ENCODE results near the gene PIP4K2C. TPM values are rescaled to one million over a fixed set of nuclear protein-coding genes. Genes with fewer than 3 reads are reported as not detected.
"Not testable (repeated sequence)": the region's sequence is repeated elsewhere in the genome, so short reads cannot be mapped to it uniquely, and the experiment has no call there.

The PIP4K2C gene
- total RNA-seq, 1 donor from 2014 or later: 31.0 TPM

- peaks cover 30% of the 10 kb centered on the region for H3K27me3 ChIP-seq
- no peak for TF ChIP-seq CTCF (IDR thresholded peaks at IDR 0.05)
- H3K4me1 ChIP-seq: peaks cover 6% of the 10 kb centered on the region
- DNase-seq (no peak), ATAC-seq (no peak)
- H3K27ac ChIP-seq: no peak overlapping the region
- intact Hi-C loops (cut with DNase I): no loop called here
- H3K36me3 ChIP-seq: no peaks in the 10 kb centered on the region
- no peak overlapping the region for H3K4me3 ChIP-seq
- H3K9me3 ChIP-seq: no peaks in the 10 kb centered on the region
Measured at GRCh38 chr12:57614178-57614947, 23.4 kb downstream of the PIP4K2C start.

- TF ChIP-seq CTCF (IDR thresholded peaks at IDR 0.05): no peak
- intact Hi-C loops (cut with DNase I): no loop called here
- Histone ChIP-seq H3K27me3 (peaks cover 37% of the 10 kb centered on the region), H3K9me3 (no peaks in the 10 kb centered on the region), H3K36me3 (no peaks in the 10 kb centered on the region), H3K4me3 (no peak overlapping the region), H3K4me1 (peaks cover 9% of the 10 kb centered on the region), H3K27ac (no peak overlapping the region)
- ATAC-seq (no peak), DNase-seq (no peak)
Measured at GRCh38 chr12:57614948-57615500, 24.0 kb downstream of the PIP4K2C start.

- Histone ChIP-seq H3K4me1 (peaks cover 9% of the 10 kb centered on the region), H3K4me3 (no peak overlapping the region)
- DNase-seq: no peak
Measured at GRCh38 chr12:57615637-57616036, 24.6 kb downstream of the PIP4K2C start.

GRCh38 chr12:57616383-57617101 is 25.6 kb downstream of the PIP4K2C start:
- intact Hi-C loops (cut with DNase I): no loop called here
- no peak overlapping the region for H3K27ac ChIP-seq
- H3K4me1 ChIP-seq: peaks cover 13% of the 10 kb centered on the region
- H3K36me3 ChIP-seq: no peaks in the 10 kb centered on the region
- no peaks in the 10 kb centered on the region for H3K9me3 ChIP-seq
- no peak overlapping the region for H3K4me3 ChIP-seq
- DNase-seq: no peak
- no peak for TF ChIP-seq CTCF (IDR thresholded peaks at IDR 0.05)
- H3K27me3 ChIP-seq: peaks cover 50% of the 10 kb centered on the region
- no peak for ATAC-seq

More at GRCh38 chr12:57615637-57616036, 24.6 kb downstream of the PIP4K2C start:
- H3K9me3 ChIP-seq: no peaks in the 10 kb centered on the region
- peaks cover 43% of the 10 kb centered on the region for H3K27me3 ChIP-seq
- H3K27ac ChIP-seq: no peak overlapping the region
- no peak for ATAC-seq
- H3K36me3 ChIP-seq: no peaks in the 10 kb centered on the region
- intact Hi-C loops (cut with DNase I): no loop called here
- no peak for TF ChIP-seq CTCF (IDR thresholded peaks at IDR 0.05)

- no peak for TF ChIP-seq CTCF (IDR thresholded peaks at IDR 0.05)
- DNase-seq (no peak), ATAC-seq (no peak)
- H3K9me3 ChIP-seq: no peaks in the 10 kb centered on the region
- peaks cover 49% of the 10 kb centered on the region for H3K27me3 ChIP-seq
- no peaks in the 10 kb centered on the region for H3K36me3 ChIP-seq
- no peak overlapping the region for H3K27ac ChIP-seq
- H3K4me1 ChIP-seq: peaks cover 19% of the 10 kb centered on the region
- intact Hi-C loops (cut with DNase I): no loop called here
- no peak overlapping the region for H3K4me3 ChIP-seq
Measured at GRCh38 chr12:57617942-57618341, 26.9 kb downstream of the PIP4K2C start.

GRCh38 chr12:57618431-57618830 is 27.4 kb downstream of the PIP4K2C start:
- ATAC-seq; H3K9me3 ChIP-seq; DNase-seq; H3K4me3 ChIP-seq; H3K36me3 ChIP-seq; H3K27ac ChIP-seq; intact Hi-C loops (cut with DNase I): not testable (repeated sequence)
- Histone ChIP-seq H3K4me1 (peaks cover 19% of the 10 kb centered on the region), H3K27me3 (peaks cover 53% of the 10 kb centered on the region)
